ENCODE data around the gene RDH5.
"Not testable (repeated sequence)": the region's sequence is repeated elsewhere in the genome, so short reads cannot be mapped to it uniquely, and the experiment has no call there.

The RDH5 gene

DNA sequence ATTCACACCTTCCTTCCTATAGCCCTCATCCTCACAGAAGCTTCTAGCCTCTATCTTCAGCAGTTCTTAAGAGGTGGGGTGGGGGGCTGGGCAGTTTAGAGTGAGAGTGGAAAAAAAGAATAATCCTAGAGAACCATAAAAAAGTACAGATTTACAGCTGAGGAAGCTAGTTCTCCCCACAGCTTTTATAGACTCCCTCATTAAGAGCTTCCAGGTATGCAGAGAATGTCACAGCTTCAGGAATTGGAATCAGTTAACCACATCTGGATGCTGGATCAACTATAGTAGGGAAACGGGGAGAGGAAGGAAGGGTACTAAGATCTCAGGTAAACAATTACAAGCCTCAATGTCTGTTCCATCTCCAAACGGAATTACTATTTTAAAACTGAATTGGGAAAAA, 35.1 kb downstream of the RDH5 start:
- no peak overlapping the region for H3K4me3 ChIP-seq (ENCODE audit: extremely low read depth, insufficient read depth, low read length, poor library complexity, severe bottlenecking)
- H3K4me1 ChIP-seq (ENCODE audit: control insufficient read depth, insufficient read depth, low read length, poor library complexity, severe bottlenecking) = peaks cover 4% of the 10 kb centered on the region
- peaks cover 5% of the 10 kb centered on the region for H3K9me3 ChIP-seq (ENCODE audit: control insufficient read depth, low read length)
- peak overlapping the region; percentile 46 for H3K27ac ChIP-seq (ENCODE audit: low read depth, low read length, severe bottlenecking)
- H3K36me3 ChIP-seq (ENCODE audit: control insufficient read depth, insufficient read depth, low read length) = peaks cover 98% of the 10 kb centered on the region
- WGBS, 2 experiments (ENCODE audit: insufficient coverage in 2 of 2) = 60 to 80% methylated on average over 1 of the region's 2 CpGs

GRCh38 chr12:55757701-55758100, 37.5 kb downstream of the RDH5 start:
- 67 to 100% methylated on average over 1 of the region's 2 CpGs for WGBS, 2 experiments (ENCODE audit: insufficient coverage in 2 of 2)
- peak overlapping the region; percentile 53 for H3K27ac ChIP-seq (ENCODE audit: low read depth, low read length, severe bottlenecking)
- peaks cover 4% of the 10 kb centered on the region for H3K4me1 ChIP-seq (ENCODE audit: control insufficient read depth, insufficient read depth, low read length, poor library complexity, severe bottlenecking)
- no peak overlapping the region for H3K4me3 ChIP-seq (ENCODE audit: extremely low read depth, insufficient read depth, low read length, poor library complexity, severe bottlenecking)
- H3K36me3 ChIP-seq (ENCODE audit: control insufficient read depth, insufficient read depth, low read length) = peaks cover 99% of the 10 kb centered on the region
- H3K9me3 ChIP-seq (ENCODE audit: control insufficient read depth, low read length) = peaks cover 5% of the 10 kb centered on the region

DNA sequence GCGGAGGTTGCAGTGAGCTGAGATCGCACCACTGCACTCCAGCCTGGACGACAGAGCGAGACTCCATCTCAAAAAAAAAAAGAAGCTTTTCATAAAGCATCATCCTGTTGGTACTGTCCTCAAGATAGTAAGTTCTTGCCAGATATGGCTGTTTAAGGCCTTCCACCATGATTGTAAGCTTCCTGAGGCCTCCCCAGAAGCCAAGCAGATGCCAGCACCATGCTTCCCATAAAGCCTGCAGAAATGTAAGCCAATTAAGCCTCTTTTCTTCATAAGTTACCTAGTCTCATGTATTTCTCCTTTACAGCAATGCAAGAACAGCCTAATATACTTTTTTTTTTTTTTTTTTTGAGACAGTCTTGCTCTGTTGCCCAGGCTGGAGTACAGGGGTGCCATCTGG, 38.4 kb downstream of the RDH5 start:
- peaks cover 99% of the 10 kb centered on the region for H3K36me3 ChIP-seq (ENCODE audit: control insufficient read depth, insufficient read depth, low read length)
- 95 to 100% methylated on average over 2 of the region's 4 CpGs for WGBS, 2 experiments (ENCODE audit: insufficient coverage in 2 of 2)
- not testable (repeated sequence) for H3K4me3 ChIP-seq (ENCODE audit: extremely low read depth, insufficient read depth, low read length, poor library complexity, severe bottlenecking); H3K9me3 ChIP-seq (ENCODE audit: control insufficient read depth, low read length); H3K27ac ChIP-seq (ENCODE audit: low read depth, low read length, severe bottlenecking); H3K4me1 ChIP-seq (ENCODE audit: control insufficient read depth, insufficient read depth, low read length, poor library complexity, severe bottlenecking)

DNA sequence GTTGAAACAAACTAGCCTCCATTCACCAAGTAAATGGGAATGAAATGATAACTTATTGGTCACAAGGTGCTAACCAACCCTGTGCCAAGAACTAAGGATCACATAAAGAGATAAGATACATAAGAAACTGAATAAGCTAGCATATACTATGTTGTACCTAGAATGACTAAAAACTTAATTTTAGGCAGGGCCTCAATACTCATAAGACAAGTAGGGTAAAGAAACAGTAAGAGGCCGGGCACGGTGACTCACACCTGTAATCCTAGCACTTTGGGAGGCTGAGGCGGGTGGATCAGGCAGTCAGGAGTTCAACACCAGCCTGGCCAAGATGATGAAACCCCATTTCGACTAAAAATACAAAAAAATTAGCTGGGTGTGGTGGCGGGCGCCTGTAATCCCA, 40.5 kb downstream of the RDH5 start:
- peaks cover 96% of the 10 kb centered on the region for H3K36me3 ChIP-seq (ENCODE audit: control insufficient read depth, insufficient read depth, low read length)
- peaks cover 5% of the 10 kb centered on the region for H3K9me3 ChIP-seq (ENCODE audit: control insufficient read depth, low read length)
- H3K27ac ChIP-seq (ENCODE audit: low read depth, low read length, severe bottlenecking) = no peak overlapping the region
- WGBS, 2 experiments (ENCODE audit: insufficient coverage in 2 of 2) = 100% methylated on average over 3 to 5 of the region's 6 CpGs
- no peak overlapping the region for H3K4me3 ChIP-seq (ENCODE audit: extremely low read depth, insufficient read depth, low read length, poor library complexity, severe bottlenecking)
- H3K4me1 ChIP-seq (ENCODE audit: control insufficient read depth, insufficient read depth, low read length, poor library complexity, severe bottlenecking) = peaks cover 4% of the 10 kb centered on the region

GRCh38 chr12:55762646-55763045, 42.5 kb downstream of the RDH5 start:
- H3K9me3 ChIP-seq (ENCODE audit: control insufficient read depth, low read length) = peaks cover 5% of the 10 kb centered on the region
- peaks cover 93% of the 10 kb centered on the region for H3K36me3 ChIP-seq (ENCODE audit: control insufficient read depth, insufficient read depth, low read length)

DNA sequence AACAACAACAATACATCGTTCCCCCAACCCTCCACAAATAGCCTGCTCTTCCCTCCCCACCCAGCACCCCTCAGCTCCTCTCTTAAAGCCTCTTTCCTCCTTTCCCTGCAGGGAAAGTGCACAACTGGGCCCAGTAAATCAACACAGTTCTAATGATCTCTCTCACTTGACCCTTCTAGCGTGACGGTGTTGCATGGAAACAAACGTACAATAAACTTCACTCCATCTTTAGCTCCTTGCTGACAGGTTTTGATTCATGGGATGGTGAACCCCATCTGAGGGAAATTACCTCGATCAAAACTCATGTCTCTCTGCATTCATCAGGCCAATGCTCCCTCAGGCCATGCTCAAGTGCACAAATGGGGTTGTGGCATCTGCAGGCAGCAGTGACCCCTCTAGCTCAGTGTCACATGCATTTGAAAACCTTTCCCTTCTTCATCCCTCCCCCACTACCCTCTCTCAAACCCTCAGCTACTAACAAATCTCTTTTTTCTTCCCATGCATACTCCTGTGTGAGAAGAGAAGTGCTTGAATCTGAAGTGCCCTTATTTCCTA, 45.6 kb downstream of the RDH5 start:
- H3K27ac ChIP-seq (ENCODE audit: low read depth, low read length, severe bottlenecking) = no peak overlapping the region
- no peaks in the 10 kb centered on the region for H3K4me1 ChIP-seq (ENCODE audit: control insufficient read depth, insufficient read depth, low read length, poor library complexity, severe bottlenecking)
- H3K36me3 ChIP-seq (ENCODE audit: control insufficient read depth, insufficient read depth, low read length) = peaks cover 92% of the 10 kb centered on the region
- 90 to 92% methylated on average over 4 to 5 of the region's 5 CpGs for WGBS, 2 experiments (ENCODE audit: insufficient coverage in 2 of 2)
- H3K4me3 ChIP-seq (ENCODE audit: extremely low read depth, insufficient read depth, low read length, poor library complexity, severe bottlenecking) = no peak overlapping the region
- no peaks in the 10 kb centered on the region for H3K9me3 ChIP-seq (ENCODE audit: control insufficient read depth, low read length)

More at GRCh38 chr12:55762646-55763045, 42.5 kb downstream of the RDH5 start:
- no peak overlapping the region for H3K27ac ChIP-seq (ENCODE audit: low read depth, low read length, severe bottlenecking)
- no peak overlapping the region for H3K4me3 ChIP-seq (ENCODE audit: extremely low read depth, insufficient read depth, low read length, poor library complexity, severe bottlenecking)
- H3K4me1 ChIP-seq (ENCODE audit: control insufficient read depth, insufficient read depth, low read length, poor library complexity, severe bottlenecking) = no peaks in the 10 kb centered on the region

DNA sequence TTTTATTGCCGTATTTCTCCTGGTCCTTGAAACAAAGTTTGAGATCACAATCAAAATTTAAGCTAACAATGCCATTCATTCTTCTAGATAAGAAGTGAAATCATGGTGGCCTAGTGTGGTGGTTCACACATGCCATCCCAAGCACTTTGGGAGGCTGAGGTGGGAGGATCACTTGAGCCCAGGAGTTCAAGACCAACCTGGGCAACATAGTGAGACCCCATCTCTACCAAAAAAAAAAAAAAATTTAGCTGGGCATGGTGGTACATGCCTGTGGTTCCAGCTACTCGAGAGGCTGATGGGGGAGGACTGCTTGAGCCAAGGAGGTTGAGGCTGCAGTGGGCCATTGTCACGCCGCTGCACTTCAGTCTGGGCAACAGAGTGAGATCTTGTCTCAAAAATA, 47.0 kb downstream of the RDH5 start:
- peaks cover 92% of the 10 kb centered on the region for H3K36me3 ChIP-seq (ENCODE audit: control insufficient read depth, insufficient read depth, low read length)
- 100% methylated on average over 2 to 3 of the region's 4 CpGs for WGBS, 2 experiments (ENCODE audit: insufficient coverage in 2 of 2)

GRCh38 chr12:55771736-55772135, 51.5 kb downstream of the RDH5 start:
- peaks cover 94% of the 10 kb centered on the region for H3K36me3 ChIP-seq (ENCODE audit: control insufficient read depth, insufficient read depth, low read length)
- no peaks in the 10 kb centered on the region for H3K9me3 ChIP-seq (ENCODE audit: control insufficient read depth, low read length)
- 94 to 98% methylated on average over 4 of the region's 6 CpGs for WGBS, 2 experiments (ENCODE audit: insufficient coverage in 2 of 2)
- H3K4me3 ChIP-seq (ENCODE audit: extremely low read depth, insufficient read depth, low read length, poor library complexity, severe bottlenecking) = no peak overlapping the region
- H3K27ac ChIP-seq (ENCODE audit: low read depth, low read length, severe bottlenecking) = no peak overlapping the region
- H3K4me1 ChIP-seq (ENCODE audit: control insufficient read depth, insufficient read depth, low read length, poor library complexity, severe bottlenecking) = no peaks in the 10 kb centered on the region

More for the DNA sequence above, 47.0 kb downstream of the RDH5 start:
- H3K4me1 ChIP-seq (ENCODE audit: control insufficient read depth, insufficient read depth, low read length, poor library complexity, severe bottlenecking) = no peaks in the 10 kb centered on the region
- H3K27ac ChIP-seq (ENCODE audit: low read depth, low read length, severe bottlenecking) = no peak overlapping the region
- no peak overlapping the region for H3K4me3 ChIP-seq (ENCODE audit: extremely low read depth, insufficient read depth, low read length, poor library complexity, severe bottlenecking)
- H3K9me3 ChIP-seq (ENCODE audit: control insufficient read depth, low read length) = no peaks in the 10 kb centered on the region
